MG63 (cell line): ENCODE results near the gene SETMAR. TPM values are rescaled to one million over a fixed set of nuclear protein-coding genes. Genes with fewer than 3 reads are reported as not detected.
"Not testable (repeated sequence)": the region's sequence is repeated elsewhere in the genome, so short reads cannot be mapped to it uniquely, and the experiment has no call there.

Source experiments
- DNase-seq: peaks from one replicate; pipeline ENCODE4 v3.0.0-alpha.2; 2020
- H3K27me3 ChIP-seq: fragments of 250-450 bp; sonication (Bioruptor Pico); 2 replicates; pipeline ENCODE4 v1.5.1; 2020; ENCODE audit warnings: mild to moderate bottlenecking, moderate library complexity
- H3K36me3 ChIP-seq: fragments of 250-450 bp; sonication (Bioruptor Pico); 2 replicates; pipeline ENCODE4 v1.5.1; 2020; ENCODE audit warnings: mild to moderate bottlenecking, moderate library complexity
- H3K4me3 ChIP-seq: fragments of 250-450 bp; sonication (Bioruptor Pico); 2 replicates; pipeline ENCODE4 v1.5.1; 2020; ENCODE audit warnings: mild to moderate bottlenecking, moderate library complexity
- H3K9me3 ChIP-seq: fragments of 250-450 bp; sonication (Bioruptor Pico); 2 replicates; pipeline ENCODE4 v1.5.1; 2020; ENCODE audit warnings: mild to moderate bottlenecking, moderate library complexity
- total RNA-seq: library from RNA; depleted of rRNA; stranded (reverse); fragments of >200 nt; shearing (Covaris generic); gene quantifications from 2 replicates; pipeline ENCODE4 v1.2.3, GENCODE V29; 2014; ENCODE audit warnings: low replicate concordance

Gene SETMAR
- total RNA-seq, 1 experiment from 2014 or later = 6.6 TPM

DNA sequence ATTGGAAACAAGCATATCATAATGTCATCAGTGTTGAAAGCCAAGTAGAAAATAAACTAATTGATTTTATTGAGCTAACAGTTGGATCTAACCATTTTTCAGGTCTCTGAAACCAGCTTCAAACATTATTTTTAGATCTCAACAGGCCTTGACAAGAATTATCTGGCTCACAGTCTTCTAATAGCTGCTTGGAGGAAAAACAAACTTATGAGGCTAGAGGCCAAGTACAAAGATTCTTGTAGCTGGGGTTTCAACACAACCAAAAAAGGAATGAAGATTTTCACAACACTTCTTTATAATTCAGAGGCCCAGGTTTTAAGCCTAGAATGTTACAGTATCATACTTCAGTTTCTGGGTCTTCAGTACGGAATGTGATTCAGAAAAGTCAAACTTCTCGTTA lies 3.7 kb downstream of the SETMAR start:
- H3K9me3 ChIP-seq = no peaks in the 10 kb centered on the region
- no peak for DNase-seq
- H3K27me3 ChIP-seq = no peaks in the 10 kb centered on the region
- no peaks in the 10 kb centered on the region for H3K36me3 ChIP-seq
- H3K4me3 ChIP-seq = no peak overlapping the region

DNA sequence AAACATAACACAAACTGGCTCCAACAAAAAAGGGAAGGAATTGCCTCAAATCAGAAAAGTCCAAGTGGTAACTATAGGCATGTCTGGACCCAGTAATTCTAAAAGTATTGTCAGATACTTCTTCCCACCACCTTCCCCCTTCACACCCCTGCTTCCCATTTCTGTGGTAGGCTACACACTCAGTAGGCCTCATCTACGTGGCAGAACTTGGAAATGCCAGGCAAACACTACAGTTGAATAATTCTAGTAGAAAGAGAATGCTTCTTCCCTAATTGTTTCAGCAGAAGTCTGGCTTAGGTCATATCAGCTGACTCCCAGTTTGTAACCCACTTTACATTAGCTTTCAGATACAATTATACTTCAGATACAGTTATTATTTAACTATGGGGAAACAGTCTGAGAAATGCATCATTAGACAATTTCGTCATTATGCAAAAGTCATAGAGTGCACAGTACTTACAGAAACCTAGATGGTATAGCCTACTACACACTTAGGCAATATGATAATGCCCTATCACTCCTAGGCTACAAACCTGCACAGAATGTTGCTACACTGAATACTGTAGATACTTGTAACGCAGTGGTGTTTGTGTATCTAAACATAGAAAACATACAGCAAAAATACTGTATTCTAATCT lies 6.4 kb downstream of the SETMAR start:
- DNase-seq = no peak
- no peaks in the 10 kb centered on the region; the same call in 1 of the 2 replicates for H3K36me3 ChIP-seq
- H3K27me3 ChIP-seq = no peaks in the 10 kb centered on the region
- no peaks in the 10 kb centered on the region for H3K9me3 ChIP-seq
- no peak overlapping the region for H3K4me3 ChIP-seq

DNA sequence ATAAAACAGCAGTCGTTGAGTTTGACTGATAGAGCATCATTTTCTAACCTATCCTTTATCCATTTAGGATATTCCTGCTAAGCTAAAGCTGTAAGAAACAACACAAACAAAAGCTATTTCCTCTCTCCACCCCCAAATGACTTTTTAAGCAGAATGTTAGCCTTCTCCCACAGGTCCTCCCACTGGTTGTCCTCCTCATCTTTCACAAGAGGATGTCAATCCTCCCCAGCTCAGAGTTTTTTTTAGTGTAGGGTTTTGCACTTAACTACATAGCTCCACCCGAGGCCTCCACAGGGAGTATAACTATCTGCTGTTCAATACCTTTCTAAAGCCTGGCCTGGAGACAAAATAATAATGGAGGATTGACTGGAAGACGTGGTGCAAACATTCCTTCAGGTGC lies 7.8 kb downstream of the SETMAR start:
- H3K4me3 ChIP-seq = no peak overlapping the region
- no peaks in the 10 kb centered on the region; the same call in 1 of the 2 replicates for H3K36me3 ChIP-seq
- no peaks in the 10 kb centered on the region for H3K27me3 ChIP-seq
- no peak for DNase-seq
- H3K9me3 ChIP-seq = no peaks in the 10 kb centered on the region

DNA sequence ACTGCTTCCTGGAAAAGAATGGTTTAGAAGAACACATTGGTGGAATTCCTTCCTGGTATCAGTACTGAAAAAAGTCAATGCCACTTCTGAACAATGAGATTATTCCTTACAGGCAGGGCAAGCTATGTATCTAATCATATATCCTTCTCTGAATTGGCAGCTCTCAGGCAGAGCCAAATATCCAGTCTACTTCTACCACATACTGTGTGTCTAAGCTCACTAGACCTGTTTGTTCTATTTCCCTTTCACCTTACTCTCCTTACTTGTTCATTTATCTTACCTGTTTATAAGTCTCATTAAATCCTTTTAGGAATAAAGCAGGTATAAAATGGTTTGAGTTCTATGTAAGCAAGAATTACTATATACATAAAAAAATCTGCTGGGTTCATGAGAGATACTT lies 8.3 kb downstream of the SETMAR start:
- Histone ChIP-seq H3K4me3 (no peak overlapping the region), H3K36me3 (no peaks in the 10 kb centered on the region; the same call in 1 of the 2 replicates), H3K9me3 (no peaks in the 10 kb centered on the region), H3K27me3 (no peaks in the 10 kb centered on the region)
- no peak for DNase-seq

DNA sequence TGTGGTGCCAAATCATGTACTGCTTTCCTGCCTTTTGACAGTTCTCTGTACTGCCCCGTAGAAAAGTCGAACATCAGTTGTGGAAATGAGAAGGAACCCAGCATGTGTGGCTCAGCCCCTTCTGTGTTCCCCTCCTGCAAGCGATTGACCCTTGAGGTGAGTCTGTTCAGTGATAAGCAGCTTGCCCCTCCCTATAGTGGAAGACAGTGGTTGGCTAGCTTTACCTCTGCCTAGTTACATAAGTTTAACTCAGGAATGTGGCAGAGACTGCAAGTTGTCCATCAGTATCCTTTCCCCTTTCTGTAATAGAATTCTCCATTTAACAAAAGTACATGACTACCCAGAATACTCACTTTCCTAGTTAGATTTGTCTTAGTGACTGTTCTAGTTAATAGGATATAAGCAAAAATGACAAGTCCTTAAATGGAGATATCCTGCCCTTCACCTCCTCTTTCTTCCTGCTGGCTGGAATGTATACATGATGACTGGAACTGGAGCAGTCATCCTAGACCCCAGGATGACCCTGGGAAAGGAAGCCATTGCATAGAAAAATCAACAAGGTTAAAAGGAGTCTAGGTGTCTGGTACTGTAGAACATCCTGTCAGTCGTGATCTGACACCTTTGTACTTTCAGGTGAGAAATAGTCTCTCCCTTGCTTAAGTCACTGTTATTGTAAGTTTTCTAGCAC lies 10.6 kb downstream of the SETMAR start:
- Histone ChIP-seq H3K4me3 (no peak overlapping the region), H3K36me3 (no peaks in the 10 kb centered on the region; the same call in 1 of the 2 replicates), H3K9me3 (no peaks in the 10 kb centered on the region), H3K27me3 (no peaks in the 10 kb centered on the region)
- no peak for DNase-seq

DNA sequence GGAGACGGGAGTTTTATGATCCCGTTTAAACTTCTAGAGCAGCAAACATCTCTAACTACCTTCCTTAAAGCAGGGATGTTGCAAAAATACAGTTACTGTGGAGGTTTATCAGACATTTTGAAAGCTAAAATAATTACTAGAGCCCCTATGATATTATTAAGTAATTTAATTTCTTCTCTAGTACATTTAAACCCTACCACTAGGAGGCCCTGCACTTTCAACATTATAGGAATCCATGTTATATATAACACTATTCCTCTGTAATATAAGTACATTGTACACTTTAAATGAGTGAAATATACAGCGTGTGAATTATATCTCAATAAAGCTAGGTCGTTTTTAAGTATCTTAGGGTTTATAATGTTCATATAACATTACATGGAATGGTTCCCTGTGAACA lies 11.5 kb downstream of the SETMAR start:
- no peaks in the 10 kb centered on the region for H3K27me3 ChIP-seq
- no peaks in the 10 kb centered on the region; the same call in 1 of the 2 replicates for H3K36me3 ChIP-seq
- no peaks in the 10 kb centered on the region for H3K9me3 ChIP-seq
- DNase-seq = no peak
- H3K4me3 ChIP-seq = no peak overlapping the region

DNA sequence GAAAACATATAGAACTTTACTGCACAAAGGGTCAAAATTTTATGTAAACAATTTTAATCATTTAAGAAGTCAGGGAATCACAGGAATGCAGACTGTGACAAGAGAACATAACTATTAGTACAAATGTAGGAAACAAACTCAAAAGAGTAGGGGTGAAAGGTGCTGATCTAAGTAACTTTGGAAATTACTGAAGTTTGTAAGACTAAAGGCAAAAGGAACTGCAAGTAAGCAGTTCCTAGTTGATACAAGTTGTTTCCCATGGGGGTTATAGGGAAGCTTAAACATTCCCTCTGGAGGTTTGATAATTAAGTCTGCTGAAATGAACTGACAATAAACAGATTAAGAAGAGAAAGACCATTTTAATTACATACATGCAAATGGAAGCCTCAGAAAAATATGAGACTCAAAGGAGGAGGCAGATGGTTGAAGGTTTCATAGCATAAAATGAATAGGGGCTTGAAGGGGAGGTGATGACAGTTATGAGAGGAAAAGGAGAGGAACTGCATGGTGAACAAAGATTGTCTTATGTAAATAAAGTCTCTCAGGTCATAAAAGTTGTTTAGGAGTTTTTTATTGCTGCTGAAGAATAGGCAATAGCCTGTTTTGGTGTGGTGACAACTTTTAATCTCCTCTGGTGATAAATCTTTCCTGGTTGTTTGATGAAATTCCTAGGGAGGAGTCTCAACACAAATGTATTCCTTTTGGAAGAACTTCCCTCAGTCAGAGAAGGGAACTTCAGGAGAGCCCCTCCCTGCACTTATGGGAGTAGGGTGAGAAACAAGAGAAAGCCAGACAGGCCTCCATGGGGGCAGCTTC lies 17.1 kb downstream of the SETMAR start:
- no peak for DNase-seq
- Histone ChIP-seq H3K9me3 (no peaks in the 10 kb centered on the region), H3K27me3 (no peaks in the 10 kb centered on the region), H3K36me3 (no peaks in the 10 kb centered on the region), H3K4me3 (no peak overlapping the region)

- H3K4me3 ChIP-seq = no peak overlapping the region
- no peak for DNase-seq
- no peaks in the 10 kb centered on the region for H3K27me3 ChIP-seq
- no peaks in the 10 kb centered on the region for H3K9me3 ChIP-seq
- no peaks in the 10 kb centered on the region for H3K36me3 ChIP-seq
Measured at GRCh38 chr3:4321732-4322131, 18.6 kb downstream of the SETMAR start.

- H3K9me3 ChIP-seq = no peaks in the 10 kb centered on the region
- no peaks in the 10 kb centered on the region for H3K36me3 ChIP-seq
- no peak overlapping the region for H3K4me3 ChIP-seq
- H3K27me3 ChIP-seq = no peaks in the 10 kb centered on the region
- DNase-seq = no peak
Measured at GRCh38 chr3:4322635-4323034, 19.5 kb downstream of the SETMAR start.

DNA sequence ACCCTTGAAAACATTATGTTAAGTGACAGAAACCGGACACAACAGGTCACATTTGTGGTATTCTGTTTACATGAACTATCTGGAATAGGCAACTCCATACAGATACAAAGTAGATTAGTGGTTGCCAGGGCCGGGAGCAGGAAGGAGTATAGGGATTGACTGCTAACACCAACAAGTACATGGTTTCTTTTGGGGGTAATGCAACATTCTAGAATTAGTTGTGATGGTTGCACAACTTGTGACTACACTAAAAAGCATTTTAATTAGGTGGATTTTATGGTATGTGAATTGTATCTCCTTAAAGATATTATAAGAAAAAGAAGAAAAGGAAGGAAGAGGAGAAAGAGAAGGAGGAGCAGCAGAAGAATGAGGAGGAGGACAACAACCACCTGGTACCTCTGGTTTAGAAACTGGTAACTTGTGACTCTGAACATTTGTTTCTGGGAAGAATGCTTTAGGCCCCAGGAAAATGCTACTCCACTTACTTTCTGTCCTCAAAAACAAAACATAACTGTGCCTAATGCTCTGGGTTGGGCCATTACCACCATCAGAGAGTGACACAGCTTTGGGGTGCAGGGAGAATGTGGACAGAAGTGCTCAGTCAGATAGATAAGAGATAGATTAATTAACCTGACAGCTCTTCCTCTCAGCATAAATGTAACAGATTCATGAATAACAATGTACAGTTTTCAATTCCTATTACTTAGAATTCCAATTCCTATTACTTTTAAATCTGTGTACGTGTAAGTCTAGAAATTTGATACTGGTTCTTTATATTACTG lies 20.3 kb downstream of the SETMAR start:
- Histone ChIP-seq H3K4me3 (no peak overlapping the region), H3K36me3 (no peaks in the 10 kb centered on the region), H3K27me3 (no peaks in the 10 kb centered on the region), H3K9me3 (no peaks in the 10 kb centered on the region)
- no peak for DNase-seq

DNA sequence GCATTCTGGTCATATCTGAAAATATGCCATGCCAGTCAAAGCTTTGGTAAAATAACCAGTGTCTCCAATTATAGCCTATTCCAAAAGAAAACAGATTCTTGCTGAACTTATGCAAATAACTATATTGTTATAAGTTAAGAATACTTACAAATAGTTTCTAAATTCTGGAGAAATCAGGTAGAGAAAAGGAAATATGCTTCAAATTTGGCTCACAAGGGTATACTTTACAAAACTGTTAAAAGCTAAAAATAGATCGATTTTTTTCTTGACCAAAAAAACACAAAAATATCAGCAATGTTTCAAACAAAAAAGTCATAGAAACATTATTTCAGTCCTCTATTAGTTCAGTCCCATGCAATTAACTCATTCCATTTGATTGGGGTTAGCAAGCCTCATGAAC lies 23.7 kb downstream of the SETMAR start:
- no peak overlapping the region for H3K4me3 ChIP-seq
- no peak for DNase-seq

GRCh38 chr3:4329806-4330205 lies 26.6 kb downstream of the SETMAR start:
- not testable (repeated sequence) for H3K27me3 ChIP-seq, H3K9me3 ChIP-seq, H3K36me3 ChIP-seq, DNase-seq, H3K4me3 ChIP-seq

More for the DNA sequence above, 23.7 kb downstream of the SETMAR start:
- Histone ChIP-seq H3K27me3 (no peaks in the 10 kb centered on the region), H3K9me3 (no peaks in the 10 kb centered on the region), H3K36me3 (no peaks in the 10 kb centered on the region)

DNA sequence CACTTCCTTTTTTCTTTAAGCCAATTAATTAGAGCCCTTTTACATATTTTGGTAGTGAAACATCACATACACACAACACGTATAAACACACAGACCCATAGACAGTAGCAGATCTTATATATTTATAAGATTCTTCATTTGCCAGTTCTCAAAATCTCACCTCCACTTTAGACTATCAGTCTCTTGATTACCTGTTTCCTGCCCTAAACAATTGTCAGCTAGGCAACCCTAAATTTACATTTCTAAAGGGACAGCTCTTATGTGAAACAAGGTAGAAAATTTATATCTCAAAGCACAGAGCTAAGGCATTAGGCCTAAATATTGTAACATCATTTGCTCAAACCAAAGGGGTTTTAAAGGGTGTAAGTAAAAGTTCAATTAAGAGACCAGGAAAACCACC lies 28.9 kb downstream of the SETMAR start:
- no peaks in the 10 kb centered on the region for H3K27me3 ChIP-seq
- no peak overlapping the region for H3K4me3 ChIP-seq

DNA sequence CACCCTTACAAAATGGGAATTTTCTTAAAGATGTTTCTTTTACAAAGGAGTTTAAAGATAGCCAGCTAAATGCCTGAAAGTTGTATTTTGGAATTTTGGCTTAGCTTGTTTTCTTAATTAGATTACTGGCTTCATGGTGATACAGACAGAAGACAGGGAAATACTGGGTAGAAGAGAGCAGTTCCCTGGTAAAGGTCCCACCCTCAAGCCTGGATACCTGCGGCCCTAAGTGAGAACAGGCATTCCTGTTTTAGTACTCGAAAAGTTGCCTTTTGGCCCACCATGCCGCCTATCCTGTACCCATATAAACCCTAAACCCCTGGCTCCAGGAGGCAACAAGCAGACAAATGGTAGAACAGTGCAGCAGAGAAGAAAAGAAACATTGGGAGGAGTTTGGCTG lies 29.4 kb downstream of the SETMAR start:
- DNase-seq = no peak
- H3K36me3 ChIP-seq = no peaks in the 10 kb centered on the region
- no peak overlapping the region for H3K4me3 ChIP-seq
- no peaks in the 10 kb centered on the region for H3K9me3 ChIP-seq
- no peaks in the 10 kb centered on the region for H3K27me3 ChIP-seq

More for the DNA sequence above, 28.9 kb downstream of the SETMAR start:
- no peaks in the 10 kb centered on the region for H3K36me3 ChIP-seq
- no peak for DNase-seq
- H3K9me3 ChIP-seq = no peaks in the 10 kb centered on the region

DNA sequence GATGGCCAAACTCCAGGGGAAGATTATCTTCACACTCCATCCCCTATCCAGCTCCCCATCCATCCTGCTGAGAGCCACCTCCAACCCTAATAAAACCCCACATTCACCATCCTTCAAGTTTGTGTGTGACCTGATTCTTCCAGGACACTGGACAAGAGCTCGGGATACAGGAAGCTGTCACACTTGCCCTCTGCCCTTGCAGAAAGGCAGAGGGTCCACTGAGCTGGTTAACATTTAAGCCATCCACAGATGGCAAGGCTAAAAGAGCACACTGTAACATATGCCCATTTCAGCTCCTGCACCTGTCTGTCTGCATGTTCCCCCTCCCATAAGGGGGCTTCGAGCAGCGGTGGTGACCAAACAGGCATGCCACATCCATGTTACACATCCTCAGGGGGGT lies 29.8 kb downstream of the SETMAR start:
- H3K9me3 ChIP-seq = no peaks in the 10 kb centered on the region
- H3K27me3 ChIP-seq = no peaks in the 10 kb centered on the region
- DNase-seq = no peak
- no peak overlapping the region for H3K4me3 ChIP-seq
- no peaks in the 10 kb centered on the region for H3K36me3 ChIP-seq

DNA sequence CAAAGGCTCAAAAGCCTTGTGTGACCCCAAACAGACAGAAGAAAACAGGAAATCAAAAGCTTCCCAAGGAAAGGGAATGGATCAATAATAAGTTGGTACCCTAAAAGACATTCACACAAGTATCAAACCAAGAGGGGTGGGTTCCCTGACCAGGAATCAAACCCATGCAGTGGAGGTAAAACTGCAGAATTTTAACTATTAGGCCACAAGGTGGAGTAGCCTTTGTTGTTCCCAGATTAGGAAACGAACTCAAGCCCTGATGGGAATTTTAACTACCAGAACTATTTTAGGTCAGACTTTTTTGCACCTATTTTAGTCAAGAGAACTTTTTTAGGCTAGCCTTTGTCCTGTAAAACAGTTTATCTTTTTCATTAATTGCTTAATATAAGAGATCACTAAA lies 31.4 kb downstream of the SETMAR start:
- H3K9me3 ChIP-seq = no peaks in the 10 kb centered on the region
- H3K4me3 ChIP-seq = no peak overlapping the region
- no peaks in the 10 kb centered on the region for H3K36me3 ChIP-seq
- H3K27me3 ChIP-seq = no peaks in the 10 kb centered on the region
- DNase-seq = no peak
